Hematopoietic multipotent progenitor cell treated with erythropoietin and hydrocortisone succinate and interleukin-3 and kit ligand, for 15 days (in vitro differentiated cells): ENCODE results near the gene DOCK2.
"Not testable (repeated sequence)": the region's sequence is repeated elsewhere in the genome, so short reads cannot be mapped to it uniquely, and the experiment has no call there.

ENCODE experiments used
- DNase-seq: peaks from one replicate; pipeline ENCODE4 v3.0.0-alpha.2; 2015; ENCODE audit warnings: low spot score

DOCK2 gene

DNA sequence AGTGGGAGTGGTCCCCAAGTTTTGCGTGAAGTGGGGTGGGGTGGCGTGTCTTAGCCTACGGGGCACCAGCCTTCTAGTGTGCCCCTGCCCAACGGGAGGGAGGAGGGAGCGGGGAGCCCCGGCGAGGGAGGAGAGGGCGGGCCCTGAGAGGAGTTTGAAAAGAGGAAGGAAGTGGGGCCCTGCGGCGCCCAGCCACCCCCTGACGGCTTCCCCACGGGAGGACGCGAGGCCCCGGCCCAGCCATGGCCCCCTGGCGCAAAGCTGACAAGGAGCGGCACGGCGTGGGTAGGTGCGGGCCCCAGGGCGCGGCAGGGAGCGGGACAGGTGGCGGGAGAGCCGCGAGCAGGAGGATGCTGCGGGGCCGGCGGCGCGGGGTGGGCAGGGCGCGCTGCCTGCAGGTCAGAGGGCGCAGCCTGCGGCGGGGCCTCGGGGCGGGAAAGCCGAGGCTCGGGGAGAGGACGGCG is at the start of gene DOCK2:
TSS of gene DOCK2 (plus strand) at position 191 of the 464 bp plus-strand sequence. CDS start at position 243, 52 bp downstream.
- no peak for DNase-seq

DNA sequence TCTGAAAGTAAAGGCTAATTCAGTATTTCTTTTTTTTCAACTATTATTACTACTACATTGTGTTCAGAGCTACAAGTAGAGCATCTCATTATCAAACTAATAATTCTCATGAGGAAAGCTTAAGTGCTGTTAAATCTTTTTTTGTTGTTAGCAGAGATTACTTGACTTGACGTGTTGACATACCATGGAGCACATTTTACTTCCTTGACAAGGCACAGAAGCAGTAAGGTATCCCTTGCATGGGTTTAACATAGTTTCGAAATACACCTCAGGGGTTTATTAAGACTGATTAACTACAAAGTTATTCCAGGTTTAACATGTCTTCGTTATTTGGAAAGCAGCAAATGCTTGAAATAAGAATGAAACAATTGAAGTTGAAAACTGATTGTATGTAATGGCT is 46.5 kb upstream of the DOCK2 start:
- DNase-seq, result no peak

DNA sequence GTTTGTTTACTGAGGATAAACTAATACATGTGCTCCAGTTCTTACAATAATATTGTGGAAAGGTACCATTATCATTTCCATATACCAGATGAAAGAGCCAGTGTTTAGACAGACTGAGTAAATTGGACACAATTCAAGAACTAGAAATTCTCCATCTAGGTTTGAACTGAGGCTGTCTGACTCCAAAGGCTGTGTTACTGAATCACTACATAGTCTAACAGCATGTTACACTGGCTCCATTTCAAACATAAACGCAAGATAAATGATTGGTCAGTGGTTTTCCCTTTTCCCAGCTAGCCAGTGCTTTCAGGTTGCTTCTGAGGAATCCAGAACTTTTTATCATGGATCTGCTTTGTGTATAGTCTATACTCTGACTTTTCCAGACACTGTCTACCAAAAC is 45.4 kb upstream of the DOCK2 start:
- no peak for DNase-seq

DNA sequence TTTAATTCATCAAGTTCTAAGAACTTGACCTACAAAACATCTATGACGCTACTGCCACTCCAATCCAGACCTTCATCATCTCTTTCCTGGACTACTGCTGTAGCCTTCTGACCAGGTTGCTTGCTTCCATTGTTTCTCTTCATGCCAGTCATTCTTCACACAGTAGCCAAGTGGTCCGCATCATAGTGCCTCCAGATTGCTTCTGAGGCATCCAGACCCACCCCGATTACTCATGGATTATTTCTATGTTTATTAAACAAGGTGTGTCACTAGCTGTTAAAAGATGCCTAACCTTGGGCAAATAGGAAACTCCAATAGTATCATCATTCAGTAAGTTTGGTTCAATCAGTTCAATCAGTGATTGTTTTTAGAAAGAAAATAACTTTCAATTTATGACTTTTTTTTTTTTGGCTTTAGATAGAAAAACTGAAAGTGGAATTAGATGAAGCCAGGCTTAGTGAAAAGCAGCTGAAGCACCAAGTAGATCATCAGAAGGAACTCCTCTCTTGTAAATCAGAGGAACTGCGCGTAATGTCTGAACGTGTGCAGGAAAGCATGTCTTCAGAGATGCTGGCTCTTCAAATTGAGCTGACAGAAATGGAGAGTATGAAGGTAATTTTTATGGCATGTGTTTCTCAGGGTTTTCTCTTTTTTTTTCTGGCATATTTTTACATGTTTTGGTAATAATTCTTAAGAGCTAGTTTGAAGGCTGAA is 44.0 kb upstream of the DOCK2 start:
- no peak for DNase-seq

DNA sequence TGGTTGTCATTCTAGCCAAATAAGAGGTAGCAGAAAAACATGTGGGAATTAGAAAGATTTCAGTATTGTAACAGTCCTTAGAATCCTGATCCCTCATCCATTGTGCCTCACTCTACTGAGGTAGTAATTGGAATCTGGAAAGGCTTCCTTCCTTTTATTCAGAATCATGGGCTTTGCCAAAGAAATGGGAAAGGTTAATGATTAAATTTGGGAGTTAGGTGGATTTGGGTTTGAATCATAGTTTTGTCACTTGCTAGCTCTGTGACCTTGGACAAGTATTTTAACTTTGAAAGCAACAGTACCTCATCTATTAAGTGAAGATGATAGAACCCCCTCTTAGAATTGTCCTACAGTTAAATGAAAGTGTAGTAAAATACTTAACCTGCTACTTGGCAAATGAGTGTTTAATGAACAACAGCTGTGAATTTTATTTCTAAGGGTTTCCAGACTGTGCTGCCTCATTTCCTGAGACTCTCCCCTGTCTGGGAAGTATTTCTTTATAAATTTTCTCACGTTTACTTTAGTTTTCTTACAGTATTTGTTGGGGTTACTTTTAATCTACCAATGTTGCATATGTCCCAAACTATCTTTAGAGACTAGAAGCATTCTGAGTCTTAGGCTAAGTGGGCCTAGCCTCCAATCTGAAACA is 41.8 kb upstream of the DOCK2 start:
- no peak for DNase-seq

DNA sequence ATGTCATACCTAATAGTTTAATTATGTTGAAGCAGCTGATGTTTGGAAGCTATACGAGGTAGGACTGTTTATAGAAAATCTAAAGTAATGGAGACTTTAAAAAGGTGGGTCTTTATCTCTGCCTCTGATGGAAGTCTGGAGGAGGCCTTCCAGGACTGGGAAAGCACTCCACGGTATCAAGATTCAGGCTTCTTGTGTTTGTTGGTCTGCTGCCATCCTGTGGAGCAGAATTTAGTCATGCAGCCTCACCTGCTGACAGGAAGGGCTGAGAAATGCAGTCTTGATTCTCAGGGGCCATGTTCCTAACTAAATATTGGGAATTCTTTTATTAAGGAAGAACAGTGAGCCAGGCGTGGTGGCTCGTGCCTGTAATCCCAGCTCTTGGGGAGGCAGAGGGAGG is 37.6 kb upstream of the DOCK2 start:
- DNase-seq, result no peak

DNA sequence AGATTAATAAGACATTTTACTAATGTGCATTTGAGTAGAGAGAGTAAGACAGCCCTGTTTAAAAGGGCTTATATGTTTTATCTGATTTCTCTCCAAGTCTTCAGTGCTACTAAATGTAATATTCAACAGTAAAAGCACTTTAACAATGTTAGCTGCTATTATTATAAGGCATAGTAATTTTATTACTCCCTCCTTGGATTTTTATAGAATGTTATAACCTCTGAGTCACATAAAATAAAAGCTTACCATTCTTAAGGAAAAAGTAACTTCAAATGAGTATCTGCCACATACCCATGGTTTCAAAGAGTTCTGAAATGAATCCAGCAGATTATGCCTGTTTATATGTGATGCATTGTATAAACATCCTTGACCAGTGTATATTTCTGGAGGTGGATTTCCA is 34.5 kb upstream of the DOCK2 start:
- DNase-seq, result no peak

DNA sequence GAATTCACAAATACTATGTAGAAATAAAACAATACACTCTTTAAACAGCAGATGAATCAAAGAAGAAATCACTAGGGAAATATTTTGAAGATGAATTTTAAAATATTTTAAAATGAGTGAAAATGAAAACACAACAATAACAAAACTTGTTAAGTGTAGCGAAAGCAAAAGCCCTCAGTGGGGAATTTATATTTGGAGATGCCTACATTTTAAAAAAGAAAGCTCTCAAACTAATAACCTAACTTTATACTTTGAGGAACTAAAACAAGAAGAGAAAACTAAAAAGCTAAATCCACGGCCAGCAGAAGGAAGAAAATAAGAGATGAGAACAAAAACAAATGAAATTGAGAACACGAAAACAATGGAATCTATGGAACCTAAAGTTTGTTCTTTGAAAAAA is 30.8 kb upstream of the DOCK2 start:
- no peak for DNase-seq

DNA sequence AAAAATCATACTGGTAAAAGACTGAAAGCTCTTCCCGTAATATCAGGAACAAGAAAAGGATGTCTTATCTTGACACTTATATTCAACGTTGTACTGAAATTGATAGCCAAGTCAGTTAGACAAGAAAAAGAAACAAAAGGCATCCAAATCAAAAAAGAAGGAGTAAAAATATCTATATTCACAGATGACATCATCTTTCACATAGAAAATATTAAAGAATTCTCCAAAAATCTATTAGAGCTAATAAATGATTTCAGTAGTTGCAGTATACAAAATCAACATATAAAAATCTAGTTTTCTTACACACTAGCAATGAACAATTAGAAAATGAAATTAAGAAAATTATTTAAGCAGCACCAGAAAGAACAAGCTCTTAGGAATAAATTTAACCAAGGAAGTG is 29.2 kb upstream of the DOCK2 start:
- DNase-seq, result no peak

DNA sequence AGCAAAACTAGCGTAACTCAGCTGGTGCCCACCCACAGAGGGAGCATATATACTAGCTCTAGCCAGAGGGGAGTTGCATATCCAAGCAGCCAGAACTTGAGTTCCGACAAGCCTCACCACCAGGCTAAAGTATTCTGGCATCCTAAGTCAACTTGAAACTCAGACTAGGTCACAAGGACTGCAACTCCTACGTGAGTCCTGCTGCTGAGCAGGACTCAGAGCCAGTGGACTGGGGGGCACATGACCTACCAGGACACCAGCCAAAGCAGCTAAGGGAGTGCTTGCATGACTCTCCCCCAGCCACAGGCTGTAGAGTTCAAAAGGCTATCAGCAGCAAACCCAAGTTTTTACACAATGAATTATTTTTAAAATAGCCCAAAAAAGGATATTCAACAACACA is 27.4 kb upstream of the DOCK2 start:
- DNase-seq, result no peak

DNA sequence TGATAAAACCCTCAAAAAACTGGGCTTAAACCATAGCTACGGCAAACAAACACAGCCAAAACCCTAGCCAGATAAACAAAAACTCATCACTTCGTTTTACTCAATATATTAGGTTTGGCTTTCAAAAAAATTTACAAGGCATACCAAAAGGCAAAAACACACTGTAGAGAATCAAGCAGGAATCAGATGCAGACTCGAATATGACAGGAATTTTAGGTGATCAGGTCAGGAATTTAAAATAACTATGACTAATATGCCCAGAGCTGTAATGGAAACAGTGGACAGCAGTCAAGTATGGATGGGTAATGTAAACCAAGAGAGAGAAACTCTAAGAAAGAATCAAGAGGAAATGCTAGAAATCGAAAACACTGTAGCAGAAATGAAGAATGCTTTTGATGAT is 26.5 kb upstream of the DOCK2 start:
- no peak for DNase-seq

DNA sequence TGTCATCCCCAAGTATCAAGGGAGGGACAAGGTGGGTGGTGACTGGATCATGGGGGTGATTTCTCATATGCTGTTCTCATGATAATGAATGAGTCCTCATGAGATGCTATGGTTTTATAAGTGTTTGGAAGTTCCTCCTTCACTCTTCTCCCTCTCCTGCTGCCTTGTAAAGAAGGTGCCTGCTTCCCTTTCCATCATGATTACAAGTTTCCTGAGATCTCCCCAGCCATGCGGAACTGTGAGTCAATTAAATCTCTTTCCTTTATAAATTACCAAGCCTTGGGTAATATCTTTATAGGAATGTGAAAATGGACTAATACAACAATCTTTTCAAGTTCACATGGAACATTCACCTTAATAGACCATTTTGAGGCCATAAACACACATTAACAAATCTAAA is 21.5 kb upstream of the DOCK2 start:
- DNase-seq, result no peak

DNA sequence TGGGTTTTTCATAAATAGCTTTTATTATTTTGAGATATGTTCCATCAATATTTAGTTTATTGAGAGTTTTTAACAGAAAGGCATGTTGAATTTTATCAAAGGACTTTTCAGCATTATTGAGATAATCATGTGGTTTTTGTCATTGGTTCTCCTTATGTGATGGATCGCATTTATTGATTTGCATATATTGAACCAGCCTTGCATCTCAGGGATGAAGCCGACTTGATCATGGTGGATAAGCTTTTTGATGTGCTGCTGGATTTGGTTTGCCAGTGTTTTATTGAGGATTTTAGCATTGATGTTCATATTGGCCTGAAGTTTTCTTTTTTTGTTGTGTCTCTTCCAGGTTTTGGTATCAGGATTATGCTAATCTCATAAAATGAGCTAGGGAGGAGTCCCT is 12.8 kb upstream of the DOCK2 start:
- not testable (repeated sequence) for DNase-seq

DNA sequence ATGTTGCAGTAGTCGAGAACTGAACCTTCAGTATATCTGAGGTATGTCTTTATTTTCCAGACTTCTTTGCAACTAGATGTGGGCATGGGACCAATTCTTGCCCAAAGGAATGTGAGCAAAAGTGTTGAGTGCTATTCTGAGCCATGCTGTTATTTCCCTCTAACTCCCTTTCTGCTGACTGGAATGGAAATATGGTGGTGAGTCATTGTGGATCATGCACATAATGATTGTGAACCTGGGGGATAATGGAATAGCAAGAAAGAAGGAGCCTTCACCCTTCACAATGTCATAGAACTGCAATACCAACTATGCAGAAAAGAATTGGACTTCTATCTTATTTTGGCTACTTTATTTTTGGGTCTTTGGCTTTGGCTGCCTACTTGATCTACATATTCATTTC is 10.3 kb upstream of the DOCK2 start:
- DNase-seq, result no peak

DNA sequence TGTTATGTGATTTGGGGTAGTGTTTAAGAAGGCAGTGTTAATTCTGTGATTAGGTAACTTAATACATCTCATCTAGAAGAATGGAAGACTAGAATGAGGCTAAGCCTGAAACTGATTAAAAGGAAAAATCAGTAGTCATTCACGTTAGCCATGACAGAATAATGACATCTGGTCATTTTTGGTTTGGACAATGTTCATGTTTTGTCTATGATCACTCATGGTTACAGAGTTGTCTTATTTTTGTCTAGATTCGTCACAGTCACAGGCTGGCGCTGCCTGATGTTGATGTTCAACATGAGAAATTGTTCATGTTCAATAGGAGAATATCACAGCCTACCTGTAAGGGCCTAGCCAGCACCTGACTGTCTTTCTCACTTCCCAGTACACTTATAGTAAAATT is 9.5 kb upstream of the DOCK2 start:
- DNase-seq, result no peak

DNA sequence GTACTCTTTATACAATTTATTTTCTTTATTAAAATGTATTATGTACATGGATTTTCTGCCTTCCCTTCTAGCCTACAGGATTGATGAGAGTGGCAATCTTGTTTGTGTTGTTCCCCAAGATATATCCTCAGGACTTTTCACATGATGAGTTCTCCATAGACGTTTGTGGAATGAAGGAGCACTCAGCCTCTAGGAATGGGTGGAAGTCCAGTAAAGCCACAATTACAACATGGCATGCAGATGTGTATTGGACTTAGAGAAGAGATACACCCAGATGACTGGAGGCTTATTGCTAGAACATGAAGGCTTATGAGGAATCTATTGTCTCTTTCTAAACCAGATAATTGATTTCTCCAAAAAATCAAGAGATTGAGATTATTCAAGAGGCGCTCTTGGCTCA is 8.2 kb upstream of the DOCK2 start:
- DNase-seq, result no peak

DNA sequence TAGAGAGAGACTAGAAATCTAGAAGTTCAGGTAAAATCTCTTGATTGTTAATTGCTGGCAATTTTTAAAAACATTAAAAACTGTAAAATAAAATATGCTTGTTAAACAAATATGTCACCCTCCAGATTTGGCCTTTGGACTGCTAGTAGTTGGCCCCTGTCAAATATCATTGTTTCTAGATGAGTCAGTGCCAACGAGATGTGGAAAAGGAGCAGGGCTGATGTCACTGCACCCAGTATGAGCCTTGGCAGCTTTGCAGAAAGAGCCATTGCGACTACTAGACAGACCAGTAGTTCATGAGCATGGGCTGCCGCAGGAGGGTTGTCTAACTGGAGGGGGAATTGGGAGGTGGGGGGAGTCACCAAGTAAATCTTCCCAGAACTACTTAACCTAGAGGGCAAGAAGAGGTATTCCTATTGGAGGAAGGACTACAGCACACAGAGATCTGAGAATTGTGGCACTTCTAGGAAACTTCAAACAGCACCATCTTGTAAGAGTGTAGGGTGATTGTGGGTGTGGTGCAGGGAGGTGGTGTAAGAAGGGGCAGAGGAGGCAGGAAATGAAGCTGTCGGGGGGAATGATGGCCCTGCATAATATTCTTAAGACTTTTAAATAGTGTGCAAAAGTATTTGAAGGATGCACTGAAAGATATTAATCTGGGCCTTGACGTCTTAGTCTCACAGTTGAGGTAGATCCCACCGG is 7.1 kb upstream of the DOCK2 start:
- no peak for DNase-seq

DNA sequence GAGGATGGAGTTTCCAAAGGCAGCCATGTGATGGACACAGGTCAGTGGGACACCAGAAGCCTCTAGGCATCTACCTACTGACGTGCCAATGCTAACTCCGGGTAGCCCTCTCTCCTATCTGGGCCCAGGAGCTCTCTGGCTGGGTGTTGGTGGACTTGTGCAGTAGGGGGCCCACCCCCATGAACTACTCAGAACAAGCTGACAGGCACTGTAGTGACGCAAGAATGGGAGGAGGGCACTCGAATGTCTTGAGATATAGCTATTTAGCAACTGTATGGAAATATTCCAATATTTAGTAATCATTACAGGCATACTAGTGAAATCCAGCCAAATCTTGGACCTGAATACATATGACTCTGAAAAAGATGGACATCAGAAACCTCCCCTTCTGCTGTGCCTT is 5.7 kb upstream of the DOCK2 start:
- no peak for DNase-seq

DNA sequence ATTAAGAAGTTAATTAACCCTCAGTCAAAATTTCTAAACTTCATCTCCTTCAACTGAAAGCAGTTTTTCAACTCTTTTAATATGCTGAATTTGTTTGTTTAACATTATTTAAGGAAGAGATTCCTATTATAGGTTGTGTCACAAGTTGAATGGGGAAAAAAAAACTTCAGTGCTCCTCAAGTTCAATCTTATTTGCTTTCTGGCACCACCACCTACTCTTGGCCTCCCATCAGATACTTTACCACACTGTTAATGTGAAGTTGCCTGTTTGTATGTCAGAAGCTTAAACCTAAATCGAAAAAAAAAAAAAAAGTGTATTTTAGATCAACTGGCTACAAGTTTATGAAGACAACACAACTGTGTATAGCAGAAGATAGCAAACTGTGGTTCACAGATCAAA is 4.1 kb upstream of the DOCK2 start:
- no peak for DNase-seq

DNA sequence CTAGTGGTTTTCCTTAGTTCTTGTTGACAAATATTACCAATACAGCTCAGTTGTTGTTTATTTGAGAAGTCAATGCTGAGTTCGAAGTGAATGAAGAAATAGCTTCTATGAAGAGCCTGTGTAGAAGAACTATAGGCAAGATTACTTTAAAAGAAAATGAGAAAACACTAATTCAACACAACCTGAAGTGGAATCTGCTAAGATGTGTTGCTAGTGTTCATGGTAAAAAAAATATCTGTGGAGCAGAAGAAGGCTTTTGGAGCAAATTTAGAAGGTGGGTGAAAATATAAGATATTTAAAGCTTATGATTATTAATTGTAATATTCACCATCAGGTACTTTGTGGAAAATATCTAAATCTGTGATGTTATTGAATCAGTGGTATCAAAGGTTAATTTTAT is 2.5 kb upstream of the DOCK2 start:
- DNase-seq, result no peak

DNA sequence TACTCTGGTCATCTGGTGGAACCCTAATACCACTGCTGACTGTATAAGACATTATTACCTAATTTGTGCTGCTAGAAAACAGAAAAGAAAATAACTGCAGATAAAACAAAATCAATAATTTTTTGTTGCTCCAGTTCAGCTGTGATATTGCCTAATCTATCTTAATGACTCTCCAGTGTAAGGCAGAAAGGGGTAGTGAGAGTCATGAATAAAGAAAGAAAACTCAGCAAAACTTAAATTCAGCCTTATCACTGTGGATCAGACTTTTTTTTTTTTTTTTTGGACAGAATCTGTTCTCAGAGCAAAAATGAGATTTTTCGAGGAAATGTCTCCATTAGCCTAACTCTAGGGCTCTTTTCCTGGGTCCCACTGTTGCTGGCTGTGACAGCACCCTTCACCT is 1.1 kb upstream of the DOCK2 start:
- DNase-seq, result no peak

DNA sequence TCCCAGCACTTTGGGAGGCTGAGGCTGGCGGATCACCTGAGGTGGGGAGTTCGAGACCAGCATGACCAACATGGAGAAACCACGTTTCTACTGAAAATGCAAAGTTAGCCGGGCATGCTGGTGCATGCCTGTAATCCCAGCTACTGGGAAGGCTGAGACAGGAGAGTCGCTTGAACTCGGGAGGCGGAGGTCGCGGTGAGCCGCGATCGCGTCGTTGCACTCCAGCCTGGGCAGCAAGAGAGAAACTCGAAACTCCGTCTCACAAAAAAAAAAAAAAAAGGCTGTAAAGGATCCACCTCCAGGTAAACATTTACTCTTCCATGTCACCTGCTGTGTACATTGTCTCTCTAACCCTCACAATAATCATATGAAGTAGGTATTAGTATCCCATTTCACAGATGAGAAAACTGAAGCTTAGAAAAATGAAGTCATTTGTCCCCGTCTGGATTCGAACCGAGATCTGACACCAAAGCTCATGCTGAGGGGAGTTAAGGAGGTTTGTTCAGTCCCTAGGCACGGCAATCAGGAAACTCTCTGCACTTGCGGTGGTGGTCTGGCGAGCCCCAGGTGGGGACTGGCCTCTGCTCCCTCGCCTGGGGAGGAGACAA is 494 bp upstream of the DOCK2 start:
- no peak for DNase-seq

DNA sequence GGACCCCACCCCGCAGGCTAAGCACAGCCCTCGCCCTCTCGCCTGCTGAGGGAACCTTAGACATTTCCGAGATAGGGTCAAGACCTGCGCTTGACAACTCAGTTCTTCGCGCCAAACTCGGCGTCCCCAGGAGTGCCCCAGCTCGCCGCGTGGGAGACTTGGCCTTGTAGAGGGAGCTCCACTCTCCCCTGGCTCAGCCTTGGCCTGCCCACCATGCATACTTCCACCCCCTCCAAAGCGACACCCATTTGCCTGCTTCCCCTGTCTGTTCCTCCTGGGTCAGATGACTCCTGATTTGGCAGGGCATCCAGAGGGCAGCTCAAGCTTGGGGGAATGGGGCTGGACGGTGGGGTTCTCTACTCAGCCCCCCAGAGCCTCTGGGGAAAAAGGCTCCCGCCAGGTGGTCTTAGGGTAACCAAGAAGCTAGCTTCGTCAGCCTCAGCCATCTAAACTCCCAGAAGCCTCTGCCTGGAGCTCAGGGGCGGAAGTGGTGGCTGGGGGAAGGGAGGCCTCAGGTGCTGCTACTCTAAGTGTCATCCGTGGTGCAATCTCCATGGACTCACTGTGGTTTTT is 560 bp downstream of the DOCK2 start:
- no peak for DNase-seq
